Upper lobe of left lung (tissue), 6 donors: Measurements from ENCODE around the gene UPK1B. TPM values are rescaled to one million over a fixed set of nuclear protein-coding genes. Genes with fewer than 3 reads are reported as not detected.
"Not testable (repeated sequence)": the region's sequence is repeated elsewhere in the genome, so short reads cannot be mapped to it uniquely, and the experiment has no call there.

Experiments used
- ATAC-seq, 2 donors: fragments of 200-7000 bp; cut with Tn5 transposase; one replicate each; pipeline ENCODE4 v1.9.1; 2022; ENCODE audit warnings: mild to moderate bottlenecking in 2 of 2, moderate library complexity in 2 of 2; ENCODE audit not compliant: low FRiP score in 2 of 2
- DNase-seq, 2 donors: peaks; one replicate each; pipeline ENCODE4 v3.0.0-alpha.2; 2019 to 2020
- H3K27ac ChIP-seq, 4 donors: fragments of 200-600 bp; sonication (generic); one replicate each; pipeline ENCODE4 v1.5.1; 2016 to 2019
- H3K27me3 ChIP-seq, 4 donors: fragments of 200-600 bp; sonication (generic); one replicate each; pipeline ENCODE4 v1.5.1; 2017 to 2019
- H3K36me3 ChIP-seq, 4 donors: fragments of 200-600 bp; sonication (generic); one replicate each; pipeline ENCODE4 v1.5.1; 2016 to 2019
- H3K4me1 ChIP-seq, 4 donors: fragments of 200-600 bp; sonication (generic); one replicate each; pipeline ENCODE4 v1.5.1; 2018 to 2019
- H3K4me3 ChIP-seq, 4 donors: fragments of 200-600 bp; sonication (generic); one replicate each; pipeline ENCODE4 v1.5.1; 2017 to 2019; ENCODE audit warnings: mild to moderate bottlenecking in 2 of 4, moderate library complexity in 1 of 4
- H3K9me3 ChIP-seq, 4 donors: fragments of 200-600 bp; sonication (generic); one replicate each; pipeline ENCODE4 v1.5.1; 2018 to 2019
- EP300 ChIP-seq, 4 donors: sonication (generic); formaldehyde crosslinking; IDR thresholded peaks; one replicate each; pipeline ENCODE4 v1.5.1; 2017; ENCODE audit warnings: antibody characterized with exemption in 4 of 4, control low read depth in 2 of 4
- POLR2A ChIP-seq, 4 donors: fragments of 450-650 bp; IDR thresholded peaks; one replicate each; pipeline ENCODE4 v1.5.1; 2016 to 2017; ENCODE audit warnings: antibody characterized with exemption in 4 of 4, mild to moderate bottlenecking in 2 of 4
- POLR2AphosphoS5 ChIP-seq, 2 donors: sonication (generic); formaldehyde crosslinking; IDR thresholded peaks; one replicate each; pipeline ENCODE4 v1.5.1; 2017; ENCODE audit warnings: antibody characterized with exemption in 2 of 2
- WGBS, 2 donors: methylation state at CpG; one replicate each; pipeline ENCODE4 v1.1.5; 2017 to 2018; 5-methylcytosine and 5-hydroxymethylcytosine counted together
- total RNA-seq, 6 donors: library from RNA; depleted of rRNA in 4 of 6; stranded (reverse); fragments of >200 nt in 4 of 6; gene quantifications; one replicate each; pipeline versions ENCODE4 v1.1.0 to v1.2.1, GENCODE V29; 2016 to 2021
- TF ChIP-seq, protein P1 (sequence below), 6 experiments: fragments of 450-650 bp in 4 of 6; fragments of 200-600 bp in 2 of 6; sonication (generic) in 2 of 6; IDR thresholded peaks; one replicate each; pipeline ENCODE4 v1.5.1; 2016 to 2019; ENCODE audit warnings: antibody characterized with exemption in 6 of 6
- donor health status: DM: no; HTN: no; CAD: no; lungs with moderate emphysema.
- donor health status: DM: no; HTN: yes; CAD: no; lungs with severe emphysema.

UPK1B gene
- total RNA-seq, 6 donors from 2014 or later = 0.57 TPM; not detected in 5

DNA sequence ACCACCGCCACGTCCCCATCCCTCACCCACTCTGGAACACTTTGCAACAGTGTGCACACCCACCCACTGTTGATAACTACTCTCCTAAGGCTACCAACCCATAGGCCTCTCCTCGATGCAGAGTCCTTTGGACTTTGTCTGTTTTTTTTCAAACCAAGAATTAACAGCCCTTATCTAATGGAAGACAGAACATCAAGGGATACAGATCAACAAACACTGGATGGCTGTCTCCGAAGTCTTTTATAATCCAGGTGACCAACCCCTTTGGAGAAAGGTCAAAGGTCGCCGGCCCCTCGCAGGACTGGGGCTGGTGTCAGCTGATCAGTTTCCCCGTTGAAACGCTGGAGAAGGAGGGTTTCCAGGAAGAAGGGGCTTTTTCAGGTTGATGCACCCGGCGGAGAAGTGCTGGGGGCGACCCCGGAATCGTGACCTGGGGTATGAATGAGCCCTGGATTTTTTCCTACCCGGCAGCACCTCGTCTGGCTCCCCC lies 66.7 kb downstream of the UPK1B start:
- DNase-seq = peak in 1 of 2 donors; percentile 30
- peaks cover 15 to 31% (median 20%) of the 10 kb centered on the region in 4 donors for H3K4me1 ChIP-seq
- peak overlapping the region; percentile 51 to 83 (median 76) for H3K4me3 ChIP-seq
- H3K27me3 ChIP-seq = no peaks in the 10 kb centered on the region
- H3K27ac ChIP-seq = peak overlapping the region; percentile 90 to 97 (median 92)
- TF ChIP-seq POLR2A (IDR thresholded peaks at IDR 0.05) = no peak
- TF ChIP-seq, protein P1, sequence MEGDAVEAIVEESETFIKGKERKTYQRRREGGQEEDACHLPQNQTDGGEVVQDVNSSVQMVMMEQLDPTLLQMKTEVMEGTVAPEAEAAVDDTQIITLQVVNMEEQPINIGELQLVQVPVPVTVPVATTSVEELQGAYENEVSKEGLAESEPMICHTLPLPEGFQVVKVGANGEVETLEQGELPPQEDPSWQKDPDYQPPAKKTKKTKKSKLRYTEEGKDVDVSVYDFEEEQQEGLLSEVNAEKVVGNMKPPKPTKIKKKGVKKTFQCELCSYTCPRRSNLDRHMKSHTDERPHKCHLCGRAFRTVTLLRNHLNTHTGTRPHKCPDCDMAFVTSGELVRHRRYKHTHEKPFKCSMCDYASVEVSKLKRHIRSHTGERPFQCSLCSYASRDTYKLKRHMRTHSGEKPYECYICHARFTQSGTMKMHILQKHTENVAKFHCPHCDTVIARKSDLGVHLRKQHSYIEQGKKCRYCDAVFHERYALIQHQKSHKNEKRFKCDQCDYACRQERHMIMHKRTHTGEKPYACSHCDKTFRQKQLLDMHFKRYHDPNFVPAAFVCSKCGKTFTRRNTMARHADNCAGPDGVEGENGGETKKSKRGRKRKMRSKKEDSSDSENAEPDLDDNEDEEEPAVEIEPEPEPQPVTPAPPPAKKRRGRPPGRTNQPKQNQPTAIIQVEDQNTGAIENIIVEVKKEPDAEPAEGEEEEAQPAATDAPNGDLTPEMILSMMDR (IDR thresholded peaks at IDR 0.05) = no peak
- TF ChIP-seq EP300 (IDR thresholded peaks at IDR 0.05) = no peak
- TF ChIP-seq POLR2AphosphoS5 (IDR thresholded peaks at IDR 0.05) = no peak
- no peaks in the 10 kb centered on the region for H3K9me3 ChIP-seq
- 5 to 20% methylated on average over 4 to 16 of the region's 16 CpGs for WGBS, 2 donors
- peak in 1 of 2 donors; percentile 16 for ATAC-seq
- H3K36me3 ChIP-seq = peaks cover 0 to 8% (median 3%) of the 10 kb centered on the region in 4 donors

DNA sequence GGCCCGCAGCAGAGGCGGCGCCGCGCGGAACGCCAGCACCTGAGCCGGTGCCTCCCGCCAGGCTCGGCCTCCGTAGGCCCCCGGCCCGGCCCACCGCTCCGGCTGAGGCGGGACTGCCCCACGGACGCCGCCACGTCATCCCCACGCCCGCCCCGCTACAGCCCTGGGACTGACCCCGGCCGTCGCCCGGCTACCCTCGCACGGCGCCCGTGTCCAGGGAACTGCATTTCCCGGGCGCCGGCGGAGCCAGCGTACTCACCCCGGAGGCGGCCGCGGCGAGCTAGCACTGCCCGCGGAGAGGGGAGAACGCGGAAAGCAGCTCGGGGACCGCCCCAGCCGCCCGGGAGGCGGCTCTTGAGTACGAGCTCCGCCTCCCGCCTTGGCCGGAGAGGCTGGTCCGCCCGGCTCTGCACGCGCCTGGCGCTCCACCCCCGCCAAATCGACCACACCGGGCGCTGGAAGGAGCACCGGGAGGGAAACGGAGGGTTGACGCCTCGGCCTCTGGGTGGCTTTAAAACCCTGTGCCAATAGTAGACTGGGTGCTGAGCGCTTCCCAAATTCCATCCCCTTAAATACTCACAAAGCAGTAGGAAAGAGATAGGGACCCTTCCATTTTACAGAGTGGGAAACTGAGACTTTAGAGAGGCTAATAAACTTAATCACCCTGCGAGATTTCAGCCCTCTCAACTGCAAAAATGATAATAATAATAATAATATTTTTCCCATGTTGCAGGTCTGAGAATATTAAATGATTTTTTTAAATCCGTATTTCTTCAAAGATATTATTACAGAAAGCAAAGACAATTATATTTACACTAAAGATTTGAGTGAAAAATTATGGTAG lies 67.4 kb downstream of the UPK1B start, which contains the start of gene B4GALT4:
Gene B4GALT4 (minus strand): TSS at position 288 of the 844 bp plus-strand sequence. CDS start 10,779 bp downstream, outside the sequence.
- peaks cover 16 to 38% (median 22%) of the 10 kb centered on the region in 4 donors for H3K4me1 ChIP-seq
- TF ChIP-seq POLR2AphosphoS5 (IDR thresholded peaks at IDR 0.05) = peak; percentile 48 to 89
- peak; percentile 18 to 94 (median 83) for TF ChIP-seq POLR2A (IDR thresholded peaks at IDR 0.05)
- TF ChIP-seq, protein P1 (IDR thresholded peaks at IDR 0.05) = peak in 3 of 6 experiments; percentile 5 to 25 (median 8)
- peak in 1 of 4 donors; percentile 35 for TF ChIP-seq EP300 (IDR thresholded peaks at IDR 0.05)
- H3K27me3 ChIP-seq = no peaks in the 10 kb centered on the region
- H3K4me3 ChIP-seq = peak within 1 kb of the TSS; percentile 51 to 83 (median 76)
- WGBS, 2 donors = 3 to 6% methylated on average over 16 to 42 of the region's 70 CpGs
- DNase-seq (peak; percentile 93 to 97), ATAC-seq (peak; percentile 97)
- H3K36me3 ChIP-seq = peaks cover 0 to 4% (median 1%) of the 10 kb centered on the region in 4 donors
- H3K27ac ChIP-seq = peak within 1 kb of the TSS; percentile 90 to 97 (median 92)
- no peaks in the 10 kb centered on the region for H3K9me3 ChIP-seq

DNA sequence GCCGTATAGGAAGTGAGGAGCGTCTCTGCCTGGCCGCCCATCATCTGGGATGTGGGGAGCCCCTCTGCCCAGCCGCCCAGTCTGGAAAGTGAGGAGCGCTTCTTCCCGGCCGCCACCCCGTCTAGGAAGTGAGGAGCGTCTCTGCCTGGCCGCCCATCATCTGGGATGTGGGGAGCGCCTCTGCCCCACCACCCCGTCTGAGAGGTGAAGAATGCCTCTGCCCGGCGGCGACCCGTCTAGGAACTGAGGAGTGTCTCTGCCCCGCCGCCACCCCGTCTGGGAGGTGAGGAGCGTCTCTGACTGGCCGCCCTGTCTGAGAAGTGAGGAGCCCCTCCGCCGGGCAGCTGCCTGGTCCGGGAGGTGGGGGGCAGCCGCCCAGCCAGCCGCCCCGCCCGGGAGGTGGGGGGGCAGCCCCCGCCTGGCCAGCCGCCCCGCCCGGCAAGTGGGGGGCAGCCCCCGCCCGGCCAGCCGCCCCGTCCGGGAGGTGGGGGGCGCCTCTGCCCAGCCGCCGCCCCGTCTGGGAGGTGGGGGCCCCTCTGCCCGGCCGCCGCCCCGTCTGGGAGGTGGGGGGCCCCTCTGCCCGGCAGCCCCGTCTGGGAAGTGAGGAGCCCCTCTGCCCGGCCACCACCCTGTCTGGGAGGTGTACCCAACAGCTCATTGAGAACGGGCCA lies 69.1 kb downstream of the UPK1B start:
- H3K36me3 ChIP-seq, ATAC-seq, H3K27ac ChIP-seq, H3K9me3 ChIP-seq, H3K27me3 ChIP-seq, H3K4me3 ChIP-seq: not testable (repeated sequence)
- DNase-seq = peak in 1 of 2 donors; percentile 62
- WGBS, 2 donors = 96% methylated on average over 23 to 25 of the region's 49 CpGs
- peaks cover 16 to 33% (median 26%) of the 10 kb centered on the region in 4 donors for H3K4me1 ChIP-seq

DNA sequence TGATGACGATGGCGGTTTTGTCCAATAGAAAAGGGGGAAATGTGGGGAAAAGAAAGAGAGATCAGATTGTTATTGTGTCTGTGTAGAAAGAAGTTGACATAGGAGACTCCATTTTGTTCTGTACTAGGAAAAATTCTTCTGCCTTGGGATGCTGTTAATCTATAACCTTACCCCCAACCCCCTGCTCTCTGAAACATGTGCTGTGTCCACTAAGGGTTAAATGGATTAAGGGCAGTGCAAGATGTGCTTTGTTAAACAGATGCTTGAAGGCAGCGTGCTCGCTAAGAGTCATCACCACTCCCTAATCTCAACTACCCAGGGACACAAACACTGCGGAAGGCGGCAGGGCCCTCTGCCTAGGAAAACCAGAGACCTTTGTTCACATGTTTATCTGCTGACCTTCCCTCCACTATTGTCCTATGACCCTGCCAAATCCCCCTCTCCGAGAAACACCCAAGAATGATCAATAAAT lies 69.7 kb downstream of the UPK1B start:
- H3K36me3 ChIP-seq, H3K9me3 ChIP-seq, ATAC-seq, H3K4me3 ChIP-seq, DNase-seq, H3K27me3 ChIP-seq, H3K27ac ChIP-seq: not testable (repeated sequence)
- 83 to 84% methylated on average over 7 of the region's 7 CpGs for WGBS, 2 donors
- H3K4me1 ChIP-seq = peaks cover 16 to 33% (median 26%) of the 10 kb centered on the region in 4 donors

DNA sequence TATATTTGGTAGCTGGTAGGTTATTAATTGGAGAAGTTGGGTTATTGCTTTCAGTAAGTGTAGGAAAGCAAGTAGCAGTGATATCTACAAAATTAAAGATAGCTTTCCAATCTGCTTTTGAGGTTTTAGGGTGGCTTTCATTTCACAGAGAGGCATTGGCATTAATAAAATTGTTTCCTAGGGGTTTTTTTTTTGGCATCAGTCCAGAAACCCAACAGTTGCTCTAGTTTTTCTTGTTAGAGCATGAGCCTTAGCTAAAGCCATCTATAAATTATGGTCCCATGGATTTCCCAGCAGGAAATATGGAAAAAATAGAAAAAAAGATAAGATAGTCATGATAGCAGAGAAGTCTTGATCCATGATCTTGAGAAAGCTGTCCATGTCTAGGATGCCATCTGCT lies 70.3 kb downstream of the UPK1B start:
- Histone ChIP-seq H3K9me3 (peaks cover 0 to 3% (median 0%) of the 10 kb centered on the region in 4 donors), H3K4me1 (peaks cover 14 to 32% (median 26%) of the 10 kb centered on the region in 4 donors), H3K27me3 (no peaks in the 10 kb centered on the region), H3K27ac (no peak overlapping the region), H3K4me3 (no peak overlapping the region), H3K36me3 (no peaks in the 10 kb centered on the region)
- no peak for DNase-seq
- ATAC-seq = no peak
- TF ChIP-seq, protein P1 (IDR thresholded peaks at IDR 0.05) = no peak
- TF ChIP-seq EP300 (IDR thresholded peaks at IDR 0.05) (no peak), POLR2AphosphoS5 (IDR thresholded peaks at IDR 0.05) (no peak), POLR2A (IDR thresholded peaks at IDR 0.05) (no peak)
